Measurements from ENCODE around the gene IRAK4. TPM values are rescaled to one million over a fixed set of nuclear protein-coding genes. Genes with fewer than 3 reads are reported as not detected.

IRAK4 gene
- polyA plus RNA-seq, 4 donors, result 10.6 to 19.9 (median 16.0) TPM

GRCh38 chr12:43758247-43758727 is 464 bp upstream of the IRAK4 start:
- no peaks in the 10 kb centered on the region for H3K27me3 ChIP-seq (ENCODE audit: control insufficient read depth in 3 of 3, insufficient read depth in 3 of 3, low read length in 3 of 3)
- peak overlapping the region; percentile 39 to 54 (median 46) for H3K4me3 ChIP-seq (ENCODE audit: low read depth in 1 of 3, low read length in 3 of 3)
- peaks cover 6 to 17% (median 16%) of the 10 kb centered on the region in 3 donors for H3K4me1 ChIP-seq (ENCODE audit: control insufficient read depth in 3 of 3, insufficient read depth in 2 of 3, low read depth in 1 of 3, low read length in 2 of 3)
- DNase-seq (peak in 1 of 2 donors; percentile 60), FAIRE-seq (no peak)
- WGBS, 3 donors, result 0 to 3% (median 1%) methylated on average over 14 to 18 of the region's 18 CpGs
- no peaks in the 10 kb centered on the region for H3K9me3 ChIP-seq (ENCODE audit: control insufficient read depth in 2 of 2, insufficient read depth in 1 of 2, low read depth in 1 of 2, low read length in 1 of 2)
- H3K36me3 ChIP-seq (ENCODE audit: control insufficient read depth in 3 of 3, insufficient read depth in 2 of 3, low read depth in 1 of 3, low read length in 3 of 3), result no peaks in the 10 kb centered on the region
- peak overlapping the region; percentile 62 to 99 (median 71) for H3K27ac ChIP-seq (ENCODE audit: low read depth in 1 of 3, low read length in 2 of 3)

- Histone ChIP-seq H3K4me1 (ENCODE audit: control insufficient read depth in 3 of 3, insufficient read depth in 2 of 3, low read depth in 1 of 3, low read length in 2 of 3) (peaks cover 6 to 17% (median 16%) of the 10 kb centered on the region in 3 donors), H3K4me3 (ENCODE audit: low read depth in 1 of 3, low read length in 3 of 3) (peak overlapping the region in 2 of 3 donors; percentile 39 to 46), H3K27me3 (ENCODE audit: control insufficient read depth in 3 of 3, insufficient read depth in 3 of 3, low read length in 3 of 3) (no peaks in the 10 kb centered on the region), H3K9me3 (ENCODE audit: control insufficient read depth in 2 of 2, insufficient read depth in 1 of 2, low read depth in 1 of 2, low read length in 1 of 2) (no peaks in the 10 kb centered on the region), H3K27ac (ENCODE audit: low read depth in 1 of 3, low read length in 2 of 3) (no peak overlapping the region), H3K36me3 (ENCODE audit: control insufficient read depth in 3 of 3, insufficient read depth in 2 of 3, low read depth in 1 of 3, low read length in 3 of 3) (peaks cover 0 to 2% (median 0%) of the 10 kb centered on the region in 3 donors)
- DNase-seq, result peak in 1 of 2 donors; percentile 5
- FAIRE-seq, result no peak
- WGBS, 3 donors, result 67 to 74% (median 70%) methylated on average over 2 of the region's 2 CpGs
Observed at GRCh38 chr12:43760396-43760795, 1.6 kb downstream of the IRAK4 start.

GRCh38 chr12:43761500-43761899 is 2.7 kb downstream of the IRAK4 start:
- FAIRE-seq (no peak), DNase-seq (peak; percentile 12 to 43)
- no peaks in the 10 kb centered on the region for H3K9me3 ChIP-seq (ENCODE audit: control insufficient read depth in 2 of 2, insufficient read depth in 1 of 2, low read depth in 1 of 2, low read length in 1 of 2)
- H3K36me3 ChIP-seq (ENCODE audit: control insufficient read depth in 3 of 3, insufficient read depth in 2 of 3, low read depth in 1 of 3, low read length in 3 of 3), result peaks cover 0 to 2% (median 0%) of the 10 kb centered on the region in 3 donors
- no peak overlapping the region for H3K27ac ChIP-seq (ENCODE audit: low read depth in 1 of 3, low read length in 2 of 3)
- H3K4me3 ChIP-seq (ENCODE audit: low read depth in 1 of 3, low read length in 3 of 3), result no peak overlapping the region
- no peaks in the 10 kb centered on the region for H3K27me3 ChIP-seq (ENCODE audit: control insufficient read depth in 3 of 3, insufficient read depth in 3 of 3, low read length in 3 of 3)
- peaks cover 6 to 16% (median 15%) of the 10 kb centered on the region in 3 donors for H3K4me1 ChIP-seq (ENCODE audit: control insufficient read depth in 3 of 3, insufficient read depth in 2 of 3, low read depth in 1 of 3, low read length in 2 of 3)

GRCh38 chr12:43762596-43762995 is 3.8 kb downstream of the IRAK4 start:
- H3K36me3 ChIP-seq (ENCODE audit: control insufficient read depth in 3 of 3, insufficient read depth in 2 of 3, low read depth in 1 of 3, low read length in 3 of 3), result peaks cover 0 to 2% (median 0%) of the 10 kb centered on the region in 3 donors
- H3K27ac ChIP-seq (ENCODE audit: low read depth in 1 of 3, low read length in 2 of 3), result no peak overlapping the region
- DNase-seq (no peak), FAIRE-seq (no peak)
- no peak overlapping the region for H3K4me3 ChIP-seq (ENCODE audit: low read depth in 1 of 3, low read length in 3 of 3)
- H3K9me3 ChIP-seq (ENCODE audit: control insufficient read depth in 2 of 2, insufficient read depth in 1 of 2, low read depth in 1 of 2, low read length in 1 of 2), result no peaks in the 10 kb centered on the region
- peaks cover 6 to 14% (median 11%) of the 10 kb centered on the region in 3 donors for H3K4me1 ChIP-seq (ENCODE audit: control insufficient read depth in 3 of 3, insufficient read depth in 2 of 3, low read depth in 1 of 3, low read length in 2 of 3)
- H3K27me3 ChIP-seq (ENCODE audit: control insufficient read depth in 3 of 3, insufficient read depth in 3 of 3, low read length in 3 of 3), result no peaks in the 10 kb centered on the region

- H3K27me3 ChIP-seq (ENCODE audit: control insufficient read depth in 3 of 3, insufficient read depth in 3 of 3, low read length in 3 of 3), result no peaks in the 10 kb centered on the region
- DNase-seq, result no peak
- no peak for FAIRE-seq
- no peak overlapping the region for H3K4me3 ChIP-seq (ENCODE audit: low read depth in 1 of 3, low read length in 3 of 3)
- H3K9me3 ChIP-seq (ENCODE audit: control insufficient read depth in 2 of 2, insufficient read depth in 1 of 2, low read depth in 1 of 2, low read length in 1 of 2), result no peaks in the 10 kb centered on the region
- peaks cover 0 to 4% (median 0%) of the 10 kb centered on the region in 3 donors for H3K36me3 ChIP-seq (ENCODE audit: control insufficient read depth in 3 of 3, insufficient read depth in 2 of 3, low read depth in 1 of 3, low read length in 3 of 3)
- H3K27ac ChIP-seq (ENCODE audit: low read depth in 1 of 3, low read length in 2 of 3), result no peak overlapping the region
- peaks cover 4 to 9% (median 8%) of the 10 kb centered on the region in 3 donors for H3K4me1 ChIP-seq (ENCODE audit: control insufficient read depth in 3 of 3, insufficient read depth in 2 of 3, low read depth in 1 of 3, low read length in 2 of 3)
Observed at GRCh38 chr12:43763769-43764168, 5.0 kb downstream of the IRAK4 start.

- Histone ChIP-seq H3K27ac (ENCODE audit: low read depth in 1 of 3, low read length in 2 of 3) (no peak overlapping the region), H3K4me1 (ENCODE audit: control insufficient read depth in 3 of 3, insufficient read depth in 2 of 3, low read depth in 1 of 3, low read length in 2 of 3) (peaks cover 4 to 9% (median 8%) of the 10 kb centered on the region in 3 donors), H3K27me3 (ENCODE audit: control insufficient read depth in 3 of 3, insufficient read depth in 3 of 3, low read length in 3 of 3) (no peaks in the 10 kb centered on the region), H3K4me3 (ENCODE audit: low read depth in 1 of 3, low read length in 3 of 3) (no peak overlapping the region), H3K36me3 (ENCODE audit: control insufficient read depth in 3 of 3, insufficient read depth in 2 of 3, low read depth in 1 of 3, low read length in 3 of 3) (peaks cover 2 to 4% (median 2%) of the 10 kb centered on the region in 3 donors), H3K9me3 (ENCODE audit: control insufficient read depth in 2 of 2, insufficient read depth in 1 of 2, low read depth in 1 of 2, low read length in 1 of 2) (no peaks in the 10 kb centered on the region)
- DNase-seq, result no peak
- FAIRE-seq, result no peak
Observed at GRCh38 chr12:43764528-43764927, 5.8 kb downstream of the IRAK4 start.

GRCh38 chr12:43766291-43766690 is 7.5 kb downstream of the IRAK4 start:
- H3K9me3 ChIP-seq (ENCODE audit: control insufficient read depth in 2 of 2, insufficient read depth in 1 of 2, low read depth in 1 of 2, low read length in 1 of 2), result no peaks in the 10 kb centered on the region
- FAIRE-seq (no peak), DNase-seq (no peak)
- H3K27ac ChIP-seq (ENCODE audit: low read depth in 1 of 3, low read length in 2 of 3), result no peak overlapping the region
- no peaks in the 10 kb centered on the region for H3K27me3 ChIP-seq (ENCODE audit: control insufficient read depth in 3 of 3, insufficient read depth in 3 of 3, low read length in 3 of 3)
- peaks cover 2 to 8% (median 5%) of the 10 kb centered on the region in 3 donors for H3K36me3 ChIP-seq (ENCODE audit: control insufficient read depth in 3 of 3, insufficient read depth in 2 of 3, low read depth in 1 of 3, low read length in 3 of 3)
- H3K4me3 ChIP-seq (ENCODE audit: low read depth in 1 of 3, low read length in 3 of 3), result no peak overlapping the region
- H3K4me1 ChIP-seq (ENCODE audit: control insufficient read depth in 3 of 3, insufficient read depth in 2 of 3, low read depth in 1 of 3, low read length in 2 of 3), result peaks cover 0 to 2% (median 0%) of the 10 kb centered on the region in 3 donors

GRCh38 chr12:43776498-43776897 is 17.7 kb downstream of the IRAK4 start:
- Histone ChIP-seq H3K4me3 (ENCODE audit: low read depth in 1 of 3, low read length in 3 of 3) (no peak overlapping the region), H3K27me3 (ENCODE audit: control insufficient read depth in 3 of 3, insufficient read depth in 3 of 3, low read length in 3 of 3) (no peaks in the 10 kb centered on the region), H3K27ac (ENCODE audit: low read depth in 1 of 3, low read length in 2 of 3) (no peak overlapping the region), H3K4me1 (ENCODE audit: control insufficient read depth in 3 of 3, insufficient read depth in 2 of 3, low read depth in 1 of 3, low read length in 2 of 3) (no peaks in the 10 kb centered on the region), H3K9me3 (ENCODE audit: control insufficient read depth in 2 of 2, insufficient read depth in 1 of 2, low read depth in 1 of 2, low read length in 1 of 2) (no peaks in the 10 kb centered on the region), H3K36me3 (ENCODE audit: control insufficient read depth in 3 of 3, insufficient read depth in 2 of 3, low read depth in 1 of 3, low read length in 3 of 3) (peaks cover 7 to 14% (median 10%) of the 10 kb centered on the region in 3 donors)
- no peak for FAIRE-seq
- WGBS, 3 donors, result 48 to 60% (median 55%) methylated on average over 3 of the region's 3 CpGs
- peak; percentile 10 to 16 for DNase-seq
